DND-41 (cell line): ENCODE results near the gene BICDL2.
A peak's percentile ranks its signal among the peaks of the same experiment; 100 is the strongest.
"Not testable (repeated sequence)": the region's sequence is repeated elsewhere in the genome, so short reads cannot be mapped to it uniquely, and the experiment has no call there.

Source experiments
- ATAC-seq: fragments of 200-7000 bp; cut with Tn5 transposase; 3 replicates; pipeline ENCODE4 v1.9.1; 2021; ENCODE audit warnings: low read depth; ENCODE audit not compliant: insufficient read depth
- DNase-seq: peaks from one replicate; pipeline ENCODE4 v3.0.0-alpha.2; 2020
- H2AFZ ChIP-seq: 2 replicates; pipeline ENCODE4 v1.6.0; 2012; ENCODE audit warnings: low read depth, low read length
- H3K27ac ChIP-seq: 2 replicates; pipeline ENCODE4 v1.5.1; 2012; ENCODE audit warnings: low read length, inconsistent platforms
- H3K27me3 ChIP-seq: fragments of 200-600 bp; sonication (generic); 2 replicates; pipeline ENCODE4 v1.6.0; 2012; ENCODE audit warnings: low read length, mild to moderate bottlenecking, inconsistent platforms; ENCODE audit not compliant: insufficient read depth, poor library complexity
- H3K36me3 ChIP-seq: 2 replicates; pipeline ENCODE4 v1.5.1; 2012; ENCODE audit warnings: low read length, inconsistent platforms; ENCODE audit not compliant: insufficient read depth
- H3K4me1 ChIP-seq: 2 replicates; pipeline ENCODE4 v1.5.1; 2012; ENCODE audit warnings: mild to moderate bottlenecking, low read length; ENCODE audit not compliant: insufficient read depth
- H3K4me2 ChIP-seq: 2 replicates; pipeline ENCODE4 v1.6.0; 2012; ENCODE audit warnings: mild to moderate bottlenecking, moderate library complexity, low read length, inconsistent platforms; ENCODE audit not compliant: insufficient read depth
- H3K4me3 ChIP-seq, 2 experiments: fragments of 200-600 bp in 1 of 2; shearing (Covaris generic) in 1 of 2; 2 replicates each; pipeline ENCODE4 v1.5.1; 2012 to 2016; ENCODE audit warnings: inconsistent platforms in 2 of 2, low read length in 2 of 2, mild to moderate bottlenecking in 2 of 2, low read depth in 1 of 2, moderate library complexity in 1 of 2
- H3K79me2 ChIP-seq: 2 replicates; pipeline ENCODE4 v1.6.0; 2012; ENCODE audit warnings: low read length, inconsistent platforms; ENCODE audit not compliant: insufficient read depth
- H3K9ac ChIP-seq: 2 replicates; pipeline ENCODE4 v1.6.0; 2012; ENCODE audit warnings: low read depth, mild to moderate bottlenecking, inconsistent platforms, low read length, moderate library complexity
- H3K9me3 ChIP-seq: 2 replicates; pipeline ENCODE4 v1.5.1; 2012; ENCODE audit warnings: low read length, moderate library complexity, mild to moderate bottlenecking, inconsistent platforms; ENCODE audit not compliant: insufficient read depth, severe bottlenecking
- H4K20me1 ChIP-seq: 2 replicates; pipeline ENCODE4 v1.6.0; 2012; ENCODE audit warnings: low read length; ENCODE audit not compliant: insufficient read depth
- CTCF ChIP-seq: IDR thresholded peaks from 2 replicates; pipeline ENCODE4 v1.5.1; 2012; ENCODE audit warnings: borderline replicate concordance, low read length, moderate library complexity, mild to moderate bottlenecking; ENCODE audit not compliant: poor library complexity, severe bottlenecking; ENCODE audit errors: extremely low read depth
- EZH2 ChIP-seq: IDR thresholded peaks from 3 replicates; pipeline ENCODE4 v1.6.1; 2012; ENCODE audit warnings: borderline replicate concordance, low read depth, mild to moderate bottlenecking, moderate library complexity, low read length, inconsistent platforms; ENCODE audit not compliant: severe bottlenecking

BICDL2 gene

DNA sequence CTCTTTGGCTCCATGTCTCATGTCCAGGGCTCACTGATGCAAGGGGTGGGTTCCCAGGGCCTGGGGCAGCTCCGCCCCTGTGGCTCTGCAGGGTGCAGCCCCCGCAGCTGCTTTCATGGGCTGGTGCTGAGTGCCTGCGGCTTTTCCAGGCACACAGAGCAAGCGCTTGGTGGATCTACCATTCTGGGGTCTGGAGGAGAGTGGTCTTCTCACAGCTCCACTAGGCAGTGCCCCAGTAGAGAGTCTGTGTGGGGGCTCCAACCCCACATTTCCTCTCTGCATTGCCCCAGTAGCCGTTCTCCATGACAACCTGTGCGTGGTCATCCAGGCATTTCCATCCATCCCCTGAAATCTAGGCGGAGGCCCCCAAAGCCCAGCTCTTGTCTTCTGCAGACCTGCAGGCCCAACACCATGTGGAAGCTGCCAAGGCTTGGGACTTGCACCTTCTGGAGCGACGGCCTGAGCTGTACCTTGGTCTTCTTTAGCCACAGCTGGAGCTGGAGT lies 33.9 kb upstream of the BICDL2 start:
- Histone ChIP-seq H3K4me3 (no peak overlapping the region), H3K79me2 (peaks cover 37% of the 10 kb centered on the region), H3K4me2 (no peak overlapping the region), H3K4me1 (peaks cover 94% of the 10 kb centered on the region), H3K9ac (no peak overlapping the region), H3K27me3 (no peaks in the 10 kb centered on the region), H3K27ac (peak overlapping the region; percentile 80), H3K9me3 (no peaks in the 10 kb centered on the region), H2AFZ (no peak overlapping the region), H3K36me3 (peaks cover 40% of the 10 kb centered on the region), H4K20me1 (peaks cover 5% of the 10 kb centered on the region; the same call in 1 of the 2 replicates)
- no peak for ATAC-seq
- TF ChIP-seq EZH2 = no peak
- no peak for TF ChIP-seq CTCF
- no peak for DNase-seq

- H3K4me3 ChIP-seq = not testable (repeated sequence)
These were observed 32.4 kb upstream of the BICDL2 start for GRCh38 chr16:3069146-3069545.

DNA sequence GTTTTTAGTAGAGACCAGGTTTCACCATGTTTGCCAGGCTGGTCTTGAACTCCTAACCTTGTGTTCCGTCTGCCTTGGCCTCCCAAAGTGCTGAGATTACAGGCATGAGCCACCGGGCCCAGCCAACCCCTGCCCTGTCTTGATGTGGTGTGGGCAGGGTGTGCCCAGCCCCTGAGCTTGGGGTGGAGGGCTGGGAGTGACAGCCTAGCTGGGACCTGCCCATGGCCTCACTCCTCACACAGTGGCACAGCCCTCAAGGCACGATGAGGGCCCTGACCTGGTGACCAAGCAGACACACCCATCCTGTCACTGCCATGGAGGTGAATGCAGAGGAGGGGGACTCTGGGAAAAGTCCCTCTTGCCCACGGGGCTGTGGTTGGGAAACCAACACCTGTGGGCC lies 31.7 kb upstream of the BICDL2 start:
- Histone ChIP-seq H3K9ac (peak overlapping the region; percentile 66), H4K20me1 (peaks cover 5% of the 10 kb centered on the region; the same call in 1 of the 2 replicates), H3K27ac (peak overlapping the region; percentile 92), H3K27me3 (no peaks in the 10 kb centered on the region), H3K79me2 (peaks cover 44% of the 10 kb centered on the region), H3K4me3 (peak overlapping the region in 1 of 2 experiments; percentile 93; a peak in 2 of 4 replicates), H2AFZ (no peak overlapping the region), H3K4me1 (peaks cover 86% of the 10 kb centered on the region), H3K9me3 (no peaks in the 10 kb centered on the region), H3K4me2 (peak overlapping the region; percentile 85), H3K36me3 (peaks cover 42% of the 10 kb centered on the region)
- no peak for ATAC-seq
- no peak for TF ChIP-seq CTCF
- TF ChIP-seq EZH2 = no peak
- DNase-seq = no peak

More at GRCh38 chr16:3069146-3069545, 32.4 kb upstream of the BICDL2 start:
- Histone ChIP-seq H3K79me2 (peaks cover 50% of the 10 kb centered on the region), H3K9ac (peak overlapping the region; percentile 66; the same call in 1 of the 2 replicates), H3K4me1 (peaks cover 93% of the 10 kb centered on the region), H3K27ac (peak overlapping the region; percentile 68), H3K36me3 (peaks cover 42% of the 10 kb centered on the region)
- not testable (repeated sequence) for H3K4me2 ChIP-seq, H4K20me1 ChIP-seq, DNase-seq, H3K27me3 ChIP-seq, H2AFZ ChIP-seq, H3K9me3 ChIP-seq, ATAC-seq

DNA sequence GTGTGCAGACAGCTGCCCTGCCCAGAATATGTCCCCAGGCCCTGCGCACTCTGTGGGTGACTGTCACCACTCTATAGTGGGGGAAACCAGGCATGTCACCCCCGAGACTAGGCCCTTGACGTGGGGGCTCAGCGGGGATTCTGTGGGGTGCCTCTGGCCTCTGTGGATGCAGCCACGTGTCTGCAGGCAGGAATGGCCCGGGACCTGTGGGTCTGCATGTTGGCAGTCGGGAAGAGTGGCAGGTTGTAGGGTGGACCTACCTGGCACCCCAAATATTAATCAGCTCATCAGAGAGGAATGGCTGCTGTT lies 29.6 kb upstream of the BICDL2 start:
- Histone ChIP-seq H3K4me1 (peaks cover 68% of the 10 kb centered on the region), H3K27me3 (no peaks in the 10 kb centered on the region), H3K9me3 (no peaks in the 10 kb centered on the region), H4K20me1 (peaks cover 5% of the 10 kb centered on the region; the same call in 1 of the 2 replicates), H2AFZ (peak overlapping the region; percentile 10; the same call in 1 of the 2 replicates), H3K4me2 (peak overlapping the region; percentile 85), H3K27ac (peak overlapping the region; percentile 92), H3K79me2 (peaks cover 43% of the 10 kb centered on the region), H3K4me3 (peak overlapping the region; percentile 41 to 93), H3K36me3 (peaks cover 42% of the 10 kb centered on the region), H3K9ac (peak overlapping the region; percentile 66)
- no peak for TF ChIP-seq EZH2
- TF ChIP-seq CTCF = no peak
- DNase-seq = no peak
- ATAC-seq = peak; percentile 29; the same call in 2 of the 3 replicates
